Activated CD4-positive, alpha-beta T cell treated with anti-CD3 and anti-CD28 coated beads, Interleukin-10, Interleukin-2, amounts not matched to agents 100 ng/mL and 50 ng/mL, durations not matched to agents 16 hours and 8 hours (primary cell): ENCODE measurements around the gene ASIC2.

Experiments used
- DNase-seq: peaks from one replicate; pipeline ENCODE4 v3.0.0-alpha.2; 2020

The ASIC2 gene

DNA sequence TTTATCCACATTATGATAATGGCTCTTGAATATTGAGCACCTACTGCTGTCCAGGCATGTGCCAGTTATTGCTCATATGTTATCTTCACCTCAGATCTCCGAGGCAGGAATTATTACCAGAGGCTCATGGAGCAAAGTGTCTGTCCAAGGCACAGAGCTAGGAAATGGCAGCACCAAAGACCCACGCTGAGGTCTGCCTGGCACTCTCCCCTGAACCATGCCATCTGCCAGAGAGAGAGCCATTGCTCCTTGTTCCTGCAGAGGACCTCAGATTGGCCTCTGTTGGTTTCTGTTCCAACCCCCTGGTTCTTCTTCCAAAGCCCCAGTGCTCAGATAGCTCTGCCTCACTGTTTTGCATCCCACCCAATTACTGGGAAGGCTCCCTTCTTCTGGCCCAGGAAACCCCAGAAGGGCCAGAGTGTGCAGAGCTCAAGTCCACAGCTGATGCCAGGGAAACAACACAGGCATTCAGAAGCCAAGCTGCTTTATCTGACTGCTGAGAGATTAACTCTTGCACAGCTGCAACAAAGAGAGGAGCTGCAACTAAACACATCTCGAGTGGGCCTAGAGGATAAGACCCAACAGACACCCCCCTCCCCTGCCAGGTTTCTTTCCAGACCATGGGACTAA is 5.9 kb downstream of the ASIC2 start:
- no peak for DNase-seq

DNA sequence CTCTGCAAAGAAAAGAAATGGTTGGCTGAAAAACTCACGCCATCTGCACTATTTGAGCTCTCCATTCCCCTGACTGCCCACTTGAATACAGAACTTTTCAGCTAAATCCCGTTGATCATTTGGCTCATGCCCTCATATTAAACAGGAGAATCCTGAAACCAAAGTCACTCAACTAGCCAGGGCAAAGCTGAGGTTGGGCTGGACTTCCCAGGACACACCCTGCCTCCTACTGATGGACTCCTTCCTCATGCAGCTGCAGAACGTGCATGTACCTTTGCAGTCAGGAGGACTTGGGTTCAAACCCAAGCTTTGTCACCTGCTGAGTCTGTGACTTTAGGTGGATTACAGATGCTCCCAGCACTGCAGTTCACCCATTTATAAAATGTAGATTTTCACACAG is 7.7 kb downstream of the ASIC2 start:
- no peak for DNase-seq

DNA sequence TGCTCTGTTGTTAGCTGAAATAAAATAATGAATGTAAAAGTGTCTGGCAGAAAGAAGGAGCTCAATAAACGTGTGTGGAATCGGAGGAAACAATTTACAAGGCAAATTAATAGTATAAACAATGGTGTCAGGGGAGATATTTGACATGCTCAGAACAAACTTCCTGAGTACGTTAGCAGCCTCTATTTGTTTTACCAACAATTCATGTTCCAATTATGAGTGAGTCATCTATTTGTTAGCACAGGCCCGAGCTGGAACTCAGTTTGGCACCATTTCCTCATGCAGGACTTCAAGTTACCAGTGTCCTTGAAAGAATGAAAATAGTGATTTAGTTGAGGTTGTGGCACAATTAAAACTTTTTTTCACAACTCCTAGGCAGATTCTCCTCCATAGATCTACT is 9.1 kb downstream of the ASIC2 start:
- DNase-seq, result no peak

DNA sequence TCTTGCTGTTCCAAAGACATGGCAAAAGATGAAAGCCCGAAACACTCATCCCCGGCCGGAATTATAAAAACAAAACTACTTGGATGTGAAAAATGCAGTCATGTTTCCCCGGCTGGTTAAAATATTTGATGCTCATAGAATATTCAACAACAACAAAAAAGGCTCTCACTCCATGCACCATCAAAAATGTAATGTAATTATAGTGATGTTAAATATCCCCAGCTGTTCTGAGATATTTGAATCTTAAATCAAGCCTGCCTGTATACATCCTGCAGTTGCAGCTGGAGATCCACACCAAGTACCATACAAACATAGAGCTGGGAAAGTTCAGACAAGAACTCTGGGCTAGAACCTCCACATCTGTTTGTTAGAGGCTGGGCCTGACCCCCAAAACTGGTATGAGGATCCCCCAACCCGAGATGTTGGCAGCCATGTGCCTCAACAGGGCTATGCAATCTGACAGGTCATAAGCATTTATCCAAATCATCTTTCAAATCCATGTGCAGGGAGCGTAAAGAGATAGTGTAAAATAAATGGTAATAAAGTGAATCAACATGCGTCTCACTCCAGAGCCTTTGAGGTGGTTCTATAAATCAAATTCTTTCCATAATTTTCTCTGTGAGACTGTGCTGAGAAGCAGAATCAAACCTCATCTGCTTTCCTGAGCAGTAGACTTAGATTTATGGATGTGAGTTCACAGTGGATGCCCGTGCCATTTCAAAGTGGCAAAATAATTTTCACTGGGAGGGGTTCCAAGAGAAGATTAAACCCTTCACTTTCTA is 12.7 kb downstream of the ASIC2 start:
- DNase-seq, result no peak

DNA sequence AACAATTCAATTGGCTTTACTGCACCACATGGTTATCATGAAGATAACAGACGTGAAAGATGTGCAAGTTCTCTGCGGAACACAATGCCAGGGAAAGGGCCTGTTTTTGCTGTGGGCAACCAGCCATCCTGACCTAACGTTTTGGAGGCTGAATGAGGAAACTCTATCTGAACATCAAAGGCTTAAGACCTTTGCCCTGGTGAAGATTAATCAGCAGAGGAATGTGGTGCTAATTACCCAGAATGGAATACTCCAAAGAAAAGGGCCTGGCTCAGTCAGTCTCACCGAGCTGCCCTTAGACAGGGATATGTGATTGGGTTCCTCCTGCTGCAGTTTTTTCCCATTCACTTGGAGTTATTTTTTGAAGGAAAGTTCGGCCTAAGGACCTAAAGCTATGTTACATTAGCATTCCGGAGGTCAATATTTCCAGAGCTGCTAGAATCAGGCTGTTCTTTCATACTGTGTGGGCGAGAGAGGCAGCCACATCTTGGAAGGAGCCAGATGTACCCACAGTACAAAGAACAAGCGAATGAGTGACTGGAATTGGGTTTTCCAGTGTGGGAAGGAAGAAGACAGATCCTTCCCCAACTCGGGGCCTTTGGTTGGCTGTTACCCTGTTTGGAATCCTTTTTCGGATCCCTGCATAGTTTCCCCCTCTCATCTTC is 15.5 kb downstream of the ASIC2 start:
- no peak for DNase-seq

DNA sequence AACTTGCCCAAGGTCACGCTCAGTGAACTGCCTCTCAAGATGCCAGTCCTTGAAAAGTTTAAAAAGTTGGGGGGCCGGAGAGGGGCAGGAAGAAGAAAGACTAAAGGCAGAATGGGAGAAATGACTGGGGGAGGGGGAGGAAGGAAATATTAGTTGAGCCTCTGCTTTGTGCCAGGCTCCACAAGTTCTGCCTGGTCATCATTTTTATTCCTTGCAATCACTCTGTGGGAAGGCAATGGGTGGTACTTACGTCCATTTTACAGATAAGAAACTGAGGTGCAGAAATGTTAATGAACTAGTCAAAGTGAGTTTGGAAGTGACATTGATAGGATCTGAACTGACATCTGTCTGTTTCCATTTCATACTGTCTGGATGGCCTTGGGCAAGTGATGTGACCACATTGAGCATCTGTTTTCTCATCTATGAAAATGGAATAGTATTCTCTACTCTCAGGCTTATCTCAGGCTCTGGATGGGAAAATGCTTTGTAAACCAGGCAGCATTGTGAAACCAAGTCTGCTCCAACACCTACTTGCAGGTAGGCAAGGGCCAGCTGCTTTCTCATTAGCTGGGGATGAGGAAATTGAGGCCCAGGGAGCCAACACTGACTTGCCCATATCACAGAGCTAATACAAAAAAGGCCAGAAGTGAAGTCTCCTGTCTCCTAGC is 19.2 kb downstream of the ASIC2 start:
- DNase-seq, result no peak

DNA sequence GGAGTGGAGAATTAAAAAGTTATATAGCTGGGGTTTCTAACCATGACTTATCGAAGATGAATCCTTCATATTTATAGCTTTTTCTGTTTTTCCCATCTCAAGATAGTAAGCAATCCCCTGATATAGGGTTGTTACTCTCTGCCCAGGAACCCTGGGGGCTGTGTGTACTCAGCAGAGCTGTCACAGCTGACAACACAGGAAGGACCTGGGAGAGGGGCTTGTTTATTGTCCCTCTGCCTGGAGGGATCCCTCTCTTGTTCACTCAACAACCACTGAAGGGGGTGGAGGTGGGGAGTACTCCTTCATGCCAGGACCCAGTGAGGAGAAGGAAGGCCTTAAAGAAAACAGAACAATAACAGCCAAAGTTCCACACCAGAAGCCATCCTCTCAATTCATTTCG is 19.8 kb downstream of the ASIC2 start:
- no peak for DNase-seq

DNA sequence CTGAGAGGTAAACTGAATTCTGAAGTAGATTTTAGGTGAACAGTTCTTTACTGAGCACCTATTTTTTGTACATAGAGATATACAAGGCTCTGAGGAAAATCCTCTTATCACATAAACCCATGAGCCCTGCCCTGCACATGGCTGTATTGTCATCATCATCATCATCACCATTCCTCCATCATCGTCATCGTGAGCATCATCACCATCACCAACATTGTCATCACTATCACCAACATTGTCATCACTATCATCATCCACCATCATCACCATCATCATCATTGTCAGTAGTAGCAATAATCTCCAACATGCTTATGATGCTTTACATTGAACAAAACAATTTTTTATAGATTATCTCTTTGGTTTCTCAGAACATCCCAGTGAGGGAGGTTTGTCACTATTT is 20.7 kb downstream of the ASIC2 start:
- DNase-seq, result no peak

DNA sequence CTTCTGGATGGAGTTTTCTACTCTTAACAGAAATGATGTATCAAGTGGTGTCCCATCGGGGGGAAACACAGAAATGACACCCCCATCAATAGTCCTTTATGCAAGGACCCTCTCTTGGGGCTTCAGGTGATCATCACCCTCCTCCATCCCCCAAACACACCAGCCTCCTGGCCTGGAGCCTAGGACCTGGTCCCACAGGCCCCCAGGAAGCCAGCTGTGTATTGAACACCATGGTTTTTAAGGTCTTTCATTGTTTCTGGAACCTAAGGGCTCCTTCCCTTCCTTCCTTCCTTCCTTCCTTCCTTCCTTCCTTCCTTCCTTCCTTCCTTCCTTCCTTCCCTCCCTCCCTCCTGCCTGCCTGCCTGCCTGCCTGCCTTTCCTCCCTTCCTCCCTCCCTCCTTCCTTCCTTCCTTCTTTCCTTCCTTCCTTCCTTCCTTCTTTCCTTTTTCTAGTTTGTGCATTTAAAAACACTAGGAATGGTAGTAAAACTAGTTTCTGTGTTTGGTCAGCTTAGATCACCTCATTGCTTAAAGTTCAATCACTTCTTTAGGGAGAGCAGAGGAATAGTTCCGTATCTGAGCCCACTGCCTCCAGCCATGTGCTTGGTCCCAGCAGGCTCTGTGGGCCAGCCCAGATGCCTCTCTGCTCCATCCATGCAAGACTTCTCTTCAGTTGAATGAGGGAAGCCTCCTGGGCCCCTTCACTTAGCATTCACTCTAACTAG is 23.6 kb downstream of the ASIC2 start:
- no peak for DNase-seq

DNA sequence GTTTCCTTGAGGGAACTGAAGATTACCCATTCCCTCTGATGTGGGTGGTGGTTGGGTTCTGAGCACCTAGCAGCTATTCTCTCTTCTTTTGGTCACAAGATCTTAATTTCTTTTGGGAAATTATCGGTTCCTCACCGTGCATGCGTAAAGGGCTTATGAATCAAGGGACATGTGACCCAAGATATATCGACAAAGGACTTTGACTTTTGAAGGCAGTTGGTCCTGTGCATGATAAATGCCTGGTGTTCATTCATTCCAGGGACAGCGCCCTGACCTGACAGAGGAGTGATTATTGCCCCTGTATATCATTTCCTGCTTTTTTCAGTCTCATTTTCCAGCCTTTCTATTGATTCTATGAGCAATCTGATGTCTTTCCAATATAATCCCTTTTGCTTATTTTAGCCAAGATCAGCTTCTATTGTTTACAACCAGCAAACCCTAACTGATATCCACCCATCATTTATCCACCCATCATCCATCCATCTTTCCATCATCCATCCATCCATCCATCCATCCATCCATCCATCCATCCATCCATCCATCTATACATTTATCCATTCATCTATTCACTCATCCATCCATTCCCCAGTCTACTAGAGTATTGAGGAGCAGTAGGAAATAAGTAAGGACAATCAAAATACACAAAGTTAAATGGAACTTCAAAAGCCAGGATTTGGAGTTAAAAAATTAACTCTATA is 25.1 kb downstream of the ASIC2 start:
- DNase-seq, result no peak

DNA sequence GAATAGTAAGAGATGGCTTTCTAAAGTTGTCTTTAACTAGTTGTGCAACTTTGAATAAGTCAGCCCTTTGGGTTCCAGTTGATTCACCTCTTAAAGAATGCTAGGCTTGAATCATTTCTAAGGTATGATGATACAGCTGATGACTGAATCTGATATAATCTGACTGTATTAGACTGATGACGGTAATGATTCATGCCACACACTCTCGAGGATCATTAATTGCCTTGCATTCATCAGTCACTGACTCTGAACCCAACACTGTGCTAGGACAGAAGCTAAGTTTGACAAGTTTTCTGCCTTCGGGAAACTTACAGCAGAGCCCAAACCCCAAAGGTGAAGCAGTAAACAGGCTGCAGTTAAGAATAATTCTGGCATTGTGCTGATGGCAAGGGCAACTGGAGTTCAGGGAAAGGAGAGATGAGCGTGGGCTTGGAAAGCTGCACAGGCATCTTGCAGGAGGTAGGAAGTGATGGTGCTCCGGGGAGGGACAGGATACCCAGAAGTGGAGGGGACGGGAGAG is 25.8 kb downstream of the ASIC2 start:
- no peak for DNase-seq

DNA sequence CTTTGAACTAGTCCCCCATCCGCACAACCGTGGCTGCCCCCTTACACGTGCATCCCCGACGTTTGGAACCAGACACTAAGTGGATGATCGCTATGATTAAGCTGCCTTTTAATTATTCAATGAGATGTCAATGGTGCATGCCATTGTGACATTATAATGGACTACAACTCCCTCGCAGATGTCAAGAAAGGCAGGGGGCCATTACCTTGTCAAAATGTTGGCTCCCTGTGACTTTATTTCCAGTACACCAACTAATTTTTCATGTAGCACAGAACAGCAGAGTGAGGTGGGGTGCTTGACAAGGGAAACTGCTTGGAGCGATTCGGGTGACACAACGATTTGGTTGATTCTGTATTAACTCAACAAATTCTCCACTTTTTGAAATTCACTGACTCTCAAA is 26.5 kb downstream of the ASIC2 start:
- DNase-seq, result no peak

DNA sequence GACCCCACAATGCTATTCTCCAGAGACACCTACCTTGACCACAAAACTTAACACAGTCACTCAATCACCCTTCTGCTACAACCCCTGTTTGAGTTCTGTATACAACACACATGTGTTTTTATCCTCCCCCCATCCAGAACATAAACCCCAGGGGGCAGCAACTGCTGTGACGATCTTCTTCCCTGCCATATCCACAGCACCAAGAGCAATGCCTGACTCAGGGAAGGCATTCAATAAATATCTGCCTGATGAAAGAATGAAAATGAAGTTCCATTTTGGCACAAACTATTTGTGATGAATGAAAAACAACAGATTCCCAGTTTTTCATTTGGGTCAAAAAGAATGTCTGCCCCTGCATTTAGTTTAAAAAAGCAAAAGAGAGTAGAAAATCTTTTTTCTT is 27.0 kb downstream of the ASIC2 start:
- no peak for DNase-seq

DNA sequence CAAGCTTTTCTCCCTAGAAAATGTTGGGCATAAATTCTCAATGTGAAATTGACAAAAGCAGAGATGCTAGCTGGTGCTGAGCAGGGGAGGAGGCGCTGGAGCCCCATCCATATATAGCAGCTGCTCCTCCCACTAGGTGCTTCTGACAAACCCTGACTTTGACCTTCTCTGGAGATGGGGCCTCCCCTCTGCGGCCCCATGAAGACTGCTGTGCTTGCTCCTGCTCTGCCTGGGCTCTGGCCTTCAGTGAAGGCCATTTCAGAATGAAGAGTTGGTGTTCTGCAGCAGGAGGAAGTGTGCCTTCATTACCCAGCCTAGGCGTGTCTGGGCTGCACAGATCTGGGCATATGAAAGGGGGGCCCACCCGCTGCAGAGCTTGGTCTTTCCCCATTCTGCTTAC is 29.7 kb downstream of the ASIC2 start:
- no peak for DNase-seq

DNA sequence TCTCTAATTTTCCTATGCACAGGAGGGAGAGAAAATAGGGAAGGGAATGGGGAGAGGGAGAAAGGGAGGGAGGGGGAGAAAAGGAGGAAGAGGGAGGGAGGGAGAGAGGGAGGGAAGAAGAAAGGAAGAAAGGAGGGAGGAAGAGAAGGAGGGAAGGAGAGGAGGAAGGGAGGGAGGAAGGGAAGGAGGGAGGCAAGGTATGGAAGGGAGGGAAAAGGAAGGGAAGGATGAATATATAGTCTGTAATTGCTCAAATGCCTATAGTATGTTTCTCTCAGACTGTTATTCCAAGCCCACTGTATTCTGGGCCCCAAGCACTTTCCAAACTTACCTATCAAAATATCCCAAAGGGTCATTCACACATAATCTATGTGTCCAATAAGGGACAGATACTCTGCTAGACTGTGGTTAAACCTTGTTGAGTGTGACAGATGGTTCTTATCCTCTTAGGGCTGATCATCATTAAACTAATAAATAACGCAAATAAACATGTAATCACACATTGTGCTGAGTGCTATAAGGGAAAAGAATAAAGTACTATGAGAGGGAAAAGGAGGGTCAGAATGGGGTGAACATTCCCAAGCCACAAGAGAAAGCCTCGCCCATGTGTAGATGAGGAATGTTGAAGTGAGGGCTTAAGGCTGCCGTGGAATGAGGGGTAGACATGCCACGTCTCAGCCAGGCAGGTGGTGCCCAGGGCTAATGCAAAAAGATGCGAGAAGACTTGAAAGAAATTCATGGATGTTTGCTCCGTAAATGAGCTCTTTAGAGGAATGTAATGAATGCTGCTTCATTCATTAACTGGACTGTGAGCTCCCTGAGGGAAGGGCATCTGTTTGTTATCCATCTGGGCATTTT is 30.6 kb downstream of the ASIC2 start:
- no peak for DNase-seq

DNA sequence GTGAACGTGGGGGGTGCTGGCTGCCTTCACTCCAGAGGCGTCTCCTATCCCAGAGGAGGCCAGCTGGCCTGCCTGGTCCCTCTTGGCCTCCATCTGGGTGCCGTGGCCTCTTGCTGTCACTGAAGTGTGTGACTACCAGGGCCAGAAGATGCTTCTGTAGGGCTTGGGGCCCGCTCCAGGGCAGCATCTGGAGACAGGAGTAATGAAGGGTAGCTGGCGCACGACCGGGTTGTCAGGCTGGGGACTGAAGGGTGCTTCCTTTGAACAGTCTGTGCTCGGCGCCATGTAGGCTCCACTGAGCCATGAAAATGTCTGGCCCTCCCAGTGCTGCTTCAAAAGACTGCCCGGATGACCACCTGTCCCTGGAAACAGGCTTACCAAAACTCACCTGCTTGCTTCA is 31.3 kb downstream of the ASIC2 start:
- no peak for DNase-seq

DNA sequence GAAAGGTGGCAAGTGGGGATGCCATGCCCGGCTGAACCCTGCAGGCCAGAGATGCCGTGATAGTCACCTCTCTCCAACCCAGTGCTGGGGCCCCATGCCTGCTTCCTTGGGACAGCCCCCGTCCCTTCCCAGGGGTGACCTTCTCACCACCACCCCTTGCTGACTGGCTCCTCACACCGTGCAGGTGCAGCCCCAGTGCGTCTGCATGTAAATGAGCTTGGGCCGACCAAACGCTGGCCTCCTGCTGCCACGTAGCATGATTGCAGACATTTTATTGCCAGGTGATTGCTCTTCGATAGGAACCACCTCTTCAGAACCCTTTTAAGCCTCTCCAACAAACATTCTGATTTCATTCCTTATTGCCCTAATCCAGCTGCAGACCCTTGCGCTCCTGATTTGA is 32.5 kb downstream of the ASIC2 start:
- no peak for DNase-seq

DNA sequence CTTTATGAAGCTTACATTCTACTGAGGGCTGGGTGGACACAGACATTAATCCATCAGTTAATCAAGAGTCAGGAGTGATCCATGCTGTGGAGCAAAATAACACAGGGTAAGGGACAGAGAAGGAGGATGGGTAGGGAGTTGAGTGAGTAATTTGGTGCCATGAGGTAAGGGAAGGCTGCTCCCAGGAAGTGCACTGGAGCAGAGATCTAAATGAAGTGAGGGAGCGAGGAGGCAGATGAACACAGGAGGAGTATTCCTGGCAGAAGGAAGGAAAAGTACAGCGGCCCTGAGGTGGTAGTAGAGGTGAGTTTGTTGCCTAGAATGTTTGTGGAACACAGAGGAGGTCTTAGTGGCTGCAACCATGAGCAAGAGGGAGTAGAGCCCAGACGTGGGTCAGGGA is 34.8 kb downstream of the ASIC2 start:
- DNase-seq, result no peak

DNA sequence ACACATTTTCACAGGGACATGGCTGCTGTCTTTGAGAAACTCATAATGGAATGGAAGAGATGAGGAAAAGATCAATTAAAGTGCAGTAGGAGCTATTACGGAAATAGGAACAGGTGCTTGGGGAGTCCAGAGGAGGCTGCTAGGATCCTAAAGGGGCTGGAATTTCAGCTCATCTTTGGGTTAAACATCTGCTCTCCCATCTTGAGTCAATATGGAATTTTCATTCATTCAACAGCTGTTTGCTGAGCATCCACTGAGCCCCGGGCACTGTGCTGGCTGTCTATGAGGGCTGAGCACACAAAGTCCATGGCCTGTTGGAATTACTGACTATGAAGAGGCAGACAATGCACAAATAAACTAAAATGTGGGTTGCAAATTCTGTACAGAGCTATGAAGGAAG is 47.9 kb downstream of the ASIC2 start:
- DNase-seq, result no peak

DNA sequence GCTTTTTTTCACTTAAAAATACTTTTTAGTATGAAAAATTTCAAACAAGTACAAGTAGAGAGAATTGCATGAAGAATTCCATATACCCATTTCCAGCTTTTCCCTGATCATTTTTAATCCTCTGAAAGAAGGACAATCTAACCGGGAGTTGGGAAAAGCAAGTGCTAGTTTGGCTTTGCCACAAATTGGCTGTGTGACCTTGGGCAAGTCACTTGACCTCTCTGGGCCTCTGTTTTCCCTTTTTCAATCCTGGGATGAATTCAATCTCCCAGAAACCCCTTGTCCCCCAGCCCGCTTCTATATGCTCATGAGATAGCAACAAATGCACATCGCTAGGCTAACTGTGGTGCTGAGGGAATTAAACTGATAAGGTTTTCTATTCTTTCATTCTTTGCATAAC is 49.4 kb downstream of the ASIC2 start:
- DNase-seq, result no peak
